K562 (cell line): ENCODE data around the gene FLII. TPM values are rescaled to one million over a fixed set of nuclear protein-coding genes. Genes with fewer than 3 reads are reported as not detected.

Experiments used
- ATAC-seq: fragments of 200-7000 bp; cut with Tn5 transposase; 3 replicates; pipeline ENCODE4 v1.9.1; 2020; ENCODE audit warnings: moderate library complexity
- BruUV-seq: library from RNA; stranded (reverse); fragments of 400-500 nt; replicated peaks from 2 replicates; lab custom pipeline; 2021; lab: Mats Ljungman, UMichigan
- CTCF ChIA-PET: fragments of 300-600 bp; formaldehyde crosslinking; extraction: SDS; loops from one replicate; lab custom pipeline; 2021; ENCODE audit warnings: low intra/inter-chr PET ratio; lab: Yijun Ruan, JAX
- POLR2A ChIA-PET: fragments of 300-600, 350-650 bp; sonication (Branson Sonifier 250); formaldehyde crosslinking; extraction: SDS; loops from one replicate; lab custom pipeline; 2021; ENCODE audit warnings: antibody characterized with exemption, inconsistent platforms; lab: Yijun Ruan, JAX
- DNase-seq, 4 experiments: peaks; one replicate each; pipeline versions ENCODE4 v3.0.0 to v3.0.0-alpha.2; 2011 to 2018; ENCODE audit warnings: low spot score in 3 of 4, mixed read lengths in 3 of 4; ENCODE audit errors: extremely low read depth in 1 of 4
- FAIRE-seq: peaks from 2 replicates; lab custom pipeline; 2011; peaks lifted over from hg19 to GRCh38; lab: Jason Lieb, UNC
- H2AFZ ChIP-seq: 2 replicates; pipeline ENCODE4 v1.6.0; 2011; ENCODE audit warnings: low read depth, low read length, control low read depth, inconsistent platforms
- H3K27ac ChIP-seq: fragments of 200-600 bp; 3 replicates; pipeline ENCODE4 v1.8.0; 2011; ENCODE audit warnings: low read depth, mild to moderate bottlenecking, control low read depth, inconsistent platforms, low read length, moderate library complexity, mixed read lengths; ENCODE audit errors: extremely low read depth
- H3K27me3 ChIP-seq, 2 experiments: fragments of 300-600 bp in 1 of 2; 2 replicates in 1 of 2; 3 replicates in 1 of 2; pipeline versions ENCODE4 v1.6.0 to v1.8.0; 2011; ENCODE audit warnings: inconsistent platforms in 2 of 2, low read length in 2 of 2, mild to moderate bottlenecking in 1 of 2, mixed read lengths in 1 of 2, moderate library complexity in 1 of 2; ENCODE audit not compliant: control insufficient read depth in 2 of 2, insufficient read depth in 2 of 2
- H3K36me3 ChIP-seq: fragments of 300-600 bp; 3 replicates; pipeline ENCODE4 v1.8.0; 2011; ENCODE audit warnings: mild to moderate bottlenecking, low read length, inconsistent platforms; ENCODE audit not compliant: control insufficient read depth, insufficient read depth
- H3K4me1 ChIP-seq, 2 experiments: fragments of 200-600 bp in 1 of 2; replicated peaks in 1 of 2; 2 replicates in 1 of 2; 3 replicates in 1 of 2; pipeline versions ENCODE4 v1.5.1 to v1.8.0; 2011; ENCODE audit warnings: inconsistent platforms in 2 of 2, low read length in 2 of 2, mild to moderate bottlenecking in 1 of 2, mixed read lengths in 1 of 2, moderate library complexity in 1 of 2; ENCODE audit not compliant: control insufficient read depth in 2 of 2, insufficient read depth in 2 of 2
- H3K4me2 ChIP-seq: 2 replicates; pipeline ENCODE4 v1.6.1; 2011; ENCODE audit warnings: low read length, control low read depth, inconsistent platforms, mixed read lengths; ENCODE audit not compliant: insufficient read depth
- H3K4me3 ChIP-seq: fragments of 200-600 bp; sonication (generic), shearing (Covaris generic); 2 replicates; pipeline ENCODE4 v1.5.1; 2016; ENCODE audit warnings: control low read depth, inconsistent platforms
- H3K79me2 ChIP-seq: fragments of 200-600 bp; 3 replicates; pipeline ENCODE4 v1.8.0; 2011; ENCODE audit warnings: low read length, inconsistent platforms; ENCODE audit not compliant: control insufficient read depth, insufficient read depth
- H3K9ac ChIP-seq, 2 experiments: 2 replicates each; pipeline versions ENCODE4 v1.6.0 to v1.6.1; 2011; ENCODE audit warnings: low read depth in 2 of 2, low read length in 2 of 2, control low read depth in 1 of 2, inconsistent platforms in 1 of 2, mild to moderate bottlenecking in 1 of 2, mixed read lengths in 1 of 2; ENCODE audit not compliant: insufficient read depth in 1 of 2
- H3K9me1 ChIP-seq: one replicate; pipeline ENCODE4 v1.6.0; 2011; ENCODE audit warnings: inconsistent platforms, mild to moderate bottlenecking, low read length, moderate library complexity; ENCODE audit not compliant: control insufficient read depth, insufficient read depth
- H3K9me3 ChIP-seq: replicated peaks from 2 replicates; pipeline ENCODE4 v1.5.1; 2011; ENCODE audit warnings: low read depth, low read length, inconsistent platforms; ENCODE audit not compliant: control insufficient read depth, insufficient read depth
- H4K20me1 ChIP-seq: replicated peaks from 2 replicates; pipeline ENCODE4 v1.6.1; 2011; ENCODE audit warnings: low read length, inconsistent platforms, mixed read lengths; ENCODE audit not compliant: control insufficient read depth, insufficient read depth
- BCOR ChIP-seq: fragments of 450-650 bp; IDR thresholded peaks from 2 replicates; pipeline ENCODE4 v1.6.1; 2016
- CXXC5 ChIP-seq: fragments of 250-450 bp; sonication (Bioruptor Pico); IDR thresholded peaks from 2 replicates; pipeline ENCODE4 v1.8.0; 2022; ENCODE audit warnings: inconsistent platforms, mild to moderate bottlenecking, moderate library complexity
- FOS ChIP-seq: IDR thresholded peaks from 3 replicates; pipeline ENCODE4 v1.6.1; 2011; ENCODE audit not compliant: insufficient read length; ENCODE audit errors: extremely low read depth
- NCOA2 ChIP-seq, 2 experiments: fragments of 450-650 bp; IDR thresholded peaks; 2 replicates each; pipeline ENCODE4 v1.6.1; 2018; ENCODE audit warnings: mild to moderate bottlenecking in 2 of 2, moderate library complexity in 1 of 2; ENCODE audit not compliant: partially characterized antibody in 2 of 2
- RBM15 ChIP-seq: fragments of 200-400 bp; formaldehyde crosslinking; IDR thresholded peaks from 2 replicates; pipeline ENCODE4 v1.6.1; 2018; ENCODE audit warnings: mild to moderate bottlenecking, low read length, moderate library complexity; ENCODE audit not compliant: insufficient read depth
- RNF2 ChIP-seq: sonication (generic); IDR thresholded peaks from 2 replicates; pipeline ENCODE4 v1.6.1; 2016
- SAFB2 ChIP-seq: fragments of 200-400 bp; formaldehyde crosslinking; IDR thresholded peaks from 2 replicates; pipeline ENCODE4 v1.6.1; 2018; ENCODE audit warnings: borderline replicate concordance, low read length, low read depth, moderate library complexity; ENCODE audit not compliant: severe bottlenecking
- STAT5A ChIP-seq: IDR thresholded peaks from 2 replicates; pipeline ENCODE4 v1.6.1; 2012; ENCODE audit warnings: low read length, inconsistent platforms, borderline replicate concordance
- ZNF696 ChIP-seq: fragments of 250-450 bp; sonication (Bioruptor Pico); conservative IDR thresholded peaks from 2 replicates; pipeline ENCODE4 v1.4.0; 2020; ENCODE audit warnings: mild to moderate bottlenecking, moderate library complexity
- ZNF707 ChIP-seq: fragments of 250-450 bp; sonication (Bioruptor Pico); conservative IDR thresholded peaks from 2 replicates; pipeline ENCODE4 v1.8.0; 2022; ENCODE audit warnings: inconsistent platforms, mild to moderate bottlenecking, moderate library complexity
- WGBS: fragments of 100-300 bp; shearing (Covaris generic); methylation state at CpG from one replicate; pipeline ENCODE4 v1.1.6; 2016; ENCODE audit warnings: low coverage, mixed read lengths; ENCODE audit not compliant: insufficient coverage; ENCODE audit errors: missing lambda C conversion rate; 5-methylcytosine and 5-hydroxymethylcytosine counted together
- in situ Hi-C: fragments of 300-500 bp; cut with MboI; formaldehyde crosslinking; loops from 4 replicates; pipeline ENCODE4 v1.15.0; 2018; ENCODE audit warnings: inconsistent platforms, mixed read lengths
- intact Hi-C: fragments of 100-400 bp; cut with micrococcal nuclease; formaldehyde crosslinking; loops from 2 replicates; pipeline ENCODE4 v1.14.2; 2022
- polyA plus RNA-seq, 8 experiments: library from polyadenylated mRNA; depleted of rRNA in 4 of 8; stranded (reverse) in 5 of 8; unstranded in 3 of 8; fragments of >200 nt; fragmentation: Nextera tagmentation in 2 of 8; fragmentation: Illumina TruSeq in 1 of 8; extraction: Ambion mirVana in 2 of 8; extraction: Trizol in 1 of 8; gene quantifications; 2 replicates each; pipeline versions ENCODE4 v1.2.1 to v1.2.3, GENCODE V29; 2011 to 2014; ENCODE audit warnings: inconsistent platforms in 1 of 8, missing spikeins in 1 of 8
- total RNA-seq, 7 experiments: library from RNA; depleted of rRNA in 6 of 7; stranded (reverse); fragments of >200 nt in 6 of 7; fragmentation: Illumina TruSeq in 2 of 7; extraction: Trizol in 2 of 7; gene quantifications; 2 replicates each; pipeline versions ENCODE4 v1.2.1 to v1.2.3, GENCODE V29; 2011 to 2021; ENCODE audit warnings: low replicate concordance in 1 of 7
- TF ChIP-seq, protein P1 (sequence below): fragments of 250-450 bp; sonication (Bioruptor Pico); IDR thresholded peaks from 2 replicates; pipeline ENCODE4 v1.8.0; 2022; ENCODE audit warnings: moderate library complexity, mild to moderate bottlenecking, inconsistent platforms

FLII gene
- total and polyA plus RNA-seq, 9 of the 15 experiments (the other 6 are each of a cell fraction or from before 2014, with no cell fraction given) = 11.7 to 126 (median 82.5) TPM

DNA sequence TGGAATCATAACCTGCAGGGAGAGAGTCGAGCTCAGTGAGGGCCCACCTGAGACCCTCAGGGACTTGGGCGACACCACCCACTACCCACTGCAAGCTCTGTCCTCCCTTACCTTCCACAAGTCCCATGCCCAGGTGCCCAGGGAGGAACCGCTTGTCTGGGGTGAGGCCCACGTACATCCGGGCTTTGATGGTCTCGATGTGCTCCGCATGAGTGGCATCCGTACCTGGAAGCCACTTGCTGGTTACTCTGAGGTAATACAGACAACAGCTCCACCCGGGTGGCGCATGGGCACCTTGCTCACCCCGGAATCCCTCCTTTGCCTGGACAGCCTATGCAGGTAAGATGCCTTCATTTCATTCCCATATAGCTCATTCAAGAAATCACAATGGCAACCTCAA is 26.8 kb upstream of the FLII start:
- in situ Hi-C loops = no loop called here
- Histone ChIP-seq H3K79me2 (no peaks in the 10 kb centered on the region), H3K4me1 (no peaks in the 10 kb centered on the region), H3K27ac (no peak overlapping the region), H2AFZ (no peak overlapping the region), H3K27me3 (no peaks in the 10 kb centered on the region), H3K9ac (peak overlapping the region in 1 of 2 experiments; percentile 31; a peak in 1 of 4 replicates), H3K9me1 (no peaks in the 10 kb centered on the region), H3K4me2 (no peak overlapping the region), H3K9me3 (no peaks in the 10 kb centered on the region), H4K20me1 (no peaks in the 10 kb centered on the region; the same call in 1 of the 2 replicates), H3K4me3 (no peak overlapping the region), H3K36me3 (peaks cover 78% of the 10 kb centered on the region)
- POLR2A ChIA-PET = interaction anchor here (0.6 kb wide), 1 partner anchor 28 kb away, joined by 4 read pairs; no protein-coding TSS in a partner anchor
- intact Hi-C loops = no loop called here
- CTCF ChIA-PET = no interaction called here
- TF ChIP-seq RNF2 (no peak), BCOR (no peak), NCOA2 (IDR thresholded peaks at IDR 0.05; ENCODE audit: partially characterized antibody in 2 of 2) (no peak)
- TF ChIP-seq, protein P1, sequence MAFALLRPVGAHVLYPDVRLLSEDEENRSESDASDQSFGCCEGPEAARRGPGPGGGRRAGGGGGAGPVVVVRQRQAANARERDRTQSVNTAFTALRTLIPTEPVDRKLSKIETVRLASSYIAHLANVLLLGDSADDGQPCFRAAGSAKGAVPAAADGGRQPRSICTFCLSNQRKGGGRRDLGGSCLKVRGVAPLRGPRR (CRISPR knock-in tag) = no peak
- no TSS peak for BruUV-seq
- ATAC-seq (no peak), DNase-seq (no peak), FAIRE-seq (no peak)
- 94% methylated on average over 10 of the region's 11 CpGs for WGBS

DNA sequence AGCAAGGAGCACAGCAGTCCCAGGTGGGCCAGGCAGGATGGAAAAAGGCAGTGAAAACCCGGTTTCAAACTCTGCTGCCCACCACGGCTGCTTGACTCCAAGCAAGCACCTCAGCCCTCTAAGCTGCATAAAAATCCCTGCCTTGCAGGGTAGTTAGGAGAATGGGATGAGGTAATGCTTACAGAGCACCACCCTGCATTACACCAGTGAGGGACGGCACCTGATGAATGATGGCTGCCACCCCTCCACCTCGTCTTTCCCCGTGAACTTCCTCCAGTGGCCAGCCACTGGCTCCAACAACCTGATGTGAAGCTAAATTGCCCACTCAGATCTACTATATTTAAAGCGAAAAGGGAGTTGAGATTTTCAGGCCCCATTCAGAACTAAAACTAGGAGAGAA is 23.2 kb upstream of the FLII start:
- ChIA-PET CTCF (no interaction called here), POLR2A (interaction anchor here (1.0 to 1.6 kb wide), 3 partner anchors 9 to 11 kb away, joined by 3 to 6 read pairs (median 5); no protein-coding TSS in a partner anchor)
- no TSS peak for BruUV-seq
- Histone ChIP-seq H3K79me2 (no peaks in the 10 kb centered on the region), H3K36me3 (peaks cover 80% of the 10 kb centered on the region), H3K9ac (no peak overlapping the region), H2AFZ (no peak overlapping the region), H3K4me3 (no peak overlapping the region), H3K27me3 (no peaks in the 10 kb centered on the region), H3K4me1 (no peaks in the 10 kb centered on the region), H3K4me2 (no peak overlapping the region), H3K27ac (no peak overlapping the region), H4K20me1 (no peaks in the 10 kb centered on the region; the same call in 1 of the 2 replicates), H3K9me1 (no peaks in the 10 kb centered on the region), H3K9me3 (no peaks in the 10 kb centered on the region)
- intact Hi-C loops (no loop called here), in situ Hi-C loops (no loop called here)
- DNase-seq = no peak
- ATAC-seq = no peak
- 97% methylated on average over 6 of the region's 6 CpGs for WGBS
- FAIRE-seq = no peak
- TF ChIP-seq CXXC5 (CRISPR knock-in tag) (no peak), FOS (no peak), SAFB2 (no peak), STAT5A (no peak), ZNF696 (CRISPR knock-in tag) (no peak), RBM15 (no peak), ZNF707 (CRISPR knock-in tag) (no peak)
